Mesenchymal stem cell (in vitro differentiated cells and primary cell): Measurements from ENCODE around the gene SPRY1.

ENCODE experiments used
- DNase-seq: peaks from one replicate; pipeline ENCODE4 v3.0.0-alpha.2; 2013
- H2AFZ ChIP-seq: one replicate; pipeline ENCODE4 v1.6.1; 2013; ENCODE audit warnings: low read depth, mild to moderate bottlenecking, control low read depth, inconsistent platforms, low read length, moderate library complexity
- H2AK5ac ChIP-seq: 2 replicates; pipeline ENCODE4 v1.6.1; 2013; ENCODE audit warnings: low read length, moderate library complexity, mild to moderate bottlenecking, inconsistent platforms; ENCODE audit not compliant: severe bottlenecking
- H2BK120ac ChIP-seq: one replicate; pipeline ENCODE4 v1.6.1; 2013; ENCODE audit warnings: low read depth, mild to moderate bottlenecking, inconsistent platforms, low read length, moderate library complexity
- H2BK12ac ChIP-seq, 2 experiments: one replicate each; pipeline ENCODE4 v1.6.1; 2013; ENCODE audit warnings: inconsistent platforms in 2 of 2, low read length in 2 of 2, mild to moderate bottlenecking in 2 of 2, moderate library complexity in 2 of 2, control low read depth in 1 of 2
- H2BK15ac ChIP-seq: one replicate; pipeline ENCODE4 v1.6.1; 2013; ENCODE audit warnings: mild to moderate bottlenecking, low read depth, inconsistent platforms; ENCODE audit not compliant: poor library complexity, severe bottlenecking
- H2BK5ac ChIP-seq: 2 replicates; pipeline ENCODE4 v1.6.1; 2013; ENCODE audit warnings: low read depth, mild to moderate bottlenecking, low read length, control low read depth, inconsistent platforms; ENCODE audit not compliant: poor library complexity, severe bottlenecking
- H3K14ac ChIP-seq, 2 experiments: one replicate each; pipeline ENCODE4 v1.6.1; 2013; ENCODE audit warnings: inconsistent platforms in 2 of 2, low read length in 2 of 2, control low read depth in 1 of 2, mild to moderate bottlenecking in 1 of 2, moderate library complexity in 1 of 2
- H3K18ac ChIP-seq, 2 experiments: one replicate each; pipeline ENCODE4 v1.6.1; 2013; ENCODE audit warnings: inconsistent platforms in 2 of 2, low read length in 2 of 2, control low read depth in 1 of 2, low read depth in 1 of 2, mild to moderate bottlenecking in 1 of 2
- H3K23ac ChIP-seq, 2 experiments: one replicate each; pipeline ENCODE4 v1.6.1; 2013; ENCODE audit warnings: inconsistent platforms in 2 of 2, low read length in 2 of 2, mild to moderate bottlenecking in 2 of 2, moderate library complexity in 2 of 2, control low read depth in 1 of 2
- H3K27ac ChIP-seq: 2 replicates; pipeline ENCODE4 v1.5.1; 2013; ENCODE audit warnings: mild to moderate bottlenecking, moderate library complexity, low read length, control low read depth, inconsistent platforms; ENCODE audit not compliant: poor library complexity, severe bottlenecking
- H3K27me3 ChIP-seq, 2 experiments: 2 replicates each; pipeline versions ENCODE4 v1.6.1 to v1.7.0; 2013; ENCODE audit warnings: low read length in 2 of 2, mild to moderate bottlenecking in 2 of 2, moderate library complexity in 2 of 2, control low read depth in 1 of 2, inconsistent platforms in 1 of 2; ENCODE audit not compliant: control insufficient read depth in 1 of 2, insufficient read depth in 1 of 2
- H3K36me3 ChIP-seq, 2 experiments: 2 replicates each; pipeline versions ENCODE4 v1.6.1 to v1.7.0; 2013; ENCODE audit warnings: low read length in 2 of 2, control low read depth in 1 of 2, inconsistent platforms in 1 of 2, low read depth in 1 of 2, mild to moderate bottlenecking in 1 of 2; ENCODE audit not compliant: insufficient read depth in 2 of 2, control insufficient read depth in 1 of 2
- H3K4ac ChIP-seq, 2 experiments: one replicate each; pipeline ENCODE4 v1.6.1; 2013; ENCODE audit warnings: inconsistent platforms in 2 of 2, low read length in 2 of 2, mild to moderate bottlenecking in 2 of 2, moderate library complexity in 2 of 2, control low read depth in 1 of 2, low read depth in 1 of 2
- H3K4me1 ChIP-seq: 2 replicates; pipeline ENCODE4 v1.6.1; 2013; ENCODE audit warnings: low read depth, low read length, control low read depth; ENCODE audit not compliant: control insufficient read depth, insufficient read depth
- H3K4me2 ChIP-seq: 2 replicates; pipeline ENCODE4 v1.6.1; 2013; ENCODE audit warnings: low read length, mild to moderate bottlenecking, inconsistent platforms; ENCODE audit not compliant: poor library complexity, severe bottlenecking
- H3K4me3 ChIP-seq, 2 experiments: 2 replicates each; pipeline versions ENCODE4 v1.5.1 to v1.7.0; 2013; ENCODE audit warnings: low read length in 2 of 2, mild to moderate bottlenecking in 2 of 2, control low read depth in 1 of 2, low read depth in 1 of 2; ENCODE audit not compliant: insufficient read depth in 1 of 2
- H3K79me1 ChIP-seq: replicated peaks from 2 replicates; pipeline ENCODE4 v1.6.1; 2013; ENCODE audit warnings: mild to moderate bottlenecking, control low read depth, low read length, inconsistent platforms; ENCODE audit not compliant: poor library complexity, severe bottlenecking
- H3K9ac ChIP-seq: 2 replicates; pipeline ENCODE4 v1.7.0; 2013; ENCODE audit warnings: mild to moderate bottlenecking, low read length, moderate library complexity
- H3K9me3 ChIP-seq: 2 replicates; pipeline ENCODE4 v1.7.0; 2013; ENCODE audit warnings: mild to moderate bottlenecking, low read length; ENCODE audit not compliant: control insufficient read depth
- H4K8ac ChIP-seq: one replicate; pipeline ENCODE4 v1.6.1; 2013; ENCODE audit warnings: inconsistent platforms, mild to moderate bottlenecking, low read length, moderate library complexity
- H4K91ac ChIP-seq: one replicate; pipeline ENCODE4 v1.6.1; 2013; ENCODE audit warnings: mild to moderate bottlenecking, low read length, inconsistent platforms
- WGBS: methylation state at CpG from one replicate; pipeline ENCODE4 v1.1.7; 2013; ENCODE audit warnings: mixed read lengths; 5-methylcytosine and 5-hydroxymethylcytosine counted together

Gene SPRY1

DNA sequence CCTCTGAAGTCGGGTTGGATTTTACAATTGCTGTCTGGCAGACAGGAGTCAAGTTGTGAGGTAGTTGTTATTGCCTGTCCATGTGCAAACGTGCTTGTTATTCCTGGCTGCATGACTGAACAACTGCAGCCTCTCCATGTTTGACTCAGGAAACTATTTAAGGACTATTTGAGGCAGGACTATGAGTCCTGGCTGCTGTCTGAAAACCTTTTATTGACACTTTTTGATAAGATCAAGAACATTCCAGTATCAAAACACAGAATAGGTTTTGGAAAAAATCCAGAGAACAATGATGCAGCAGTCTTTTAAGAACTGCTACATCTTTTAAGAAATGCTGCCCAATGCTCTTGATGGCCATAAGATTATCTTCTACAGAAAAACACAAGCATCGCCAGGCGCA, 10.0 kb upstream of the SPRY1 start:
- Histone ChIP-seq H2BK120ac (no peak overlapping the region), H2AK5ac (no peak overlapping the region), H3K18ac (no peak overlapping the region), H3K27me3 (no peaks in the 10 kb centered on the region), H3K9me3 (no peaks in the 10 kb centered on the region), H3K9ac (no peak overlapping the region), H3K27ac (no peak overlapping the region), H3K4me1 (no peaks in the 10 kb centered on the region), H3K36me3 (no peaks in the 10 kb centered on the region), H4K8ac (no peak overlapping the region), H2BK5ac (no peak overlapping the region), H2BK12ac (no peak overlapping the region), H3K4ac (no peak overlapping the region), H3K4me3 (no peak overlapping the region), H3K14ac (no peak overlapping the region), H3K79me1 (no peaks in the 10 kb centered on the region), H2AFZ (no peak overlapping the region), H2BK15ac (no peak overlapping the region), H4K91ac (no peak overlapping the region), H3K4me2 (no peak overlapping the region), H3K23ac (no peak overlapping the region)
- no peak for DNase-seq
- WGBS, result 79% methylated on average over 4 of the region's 4 CpGs

DNA sequence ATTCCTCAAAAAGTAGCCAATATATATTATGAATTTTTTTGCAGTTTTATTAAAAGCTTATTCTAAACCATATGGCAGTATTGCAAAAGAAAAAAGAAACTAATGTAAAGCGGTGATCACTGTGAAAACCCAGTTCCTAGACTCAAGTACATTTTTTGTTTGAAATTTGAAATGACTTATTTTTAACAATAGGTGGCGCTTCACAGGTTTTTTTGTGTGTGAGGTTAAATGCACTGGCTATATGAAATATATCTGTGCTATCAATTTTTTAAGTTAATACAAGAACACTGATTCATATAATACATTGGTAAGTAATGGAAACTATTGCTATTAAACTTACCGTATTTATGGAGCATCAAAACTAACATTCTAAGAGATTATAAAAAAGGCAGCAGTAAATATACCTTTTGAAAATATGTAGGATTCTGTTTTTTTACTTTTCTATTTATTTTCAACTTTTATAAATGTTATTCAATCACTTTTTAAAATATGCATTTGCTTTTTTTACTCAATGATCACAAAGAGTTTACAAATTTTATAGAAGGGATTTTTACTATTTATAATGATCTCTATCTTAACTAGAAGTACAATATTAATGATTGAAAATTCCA, 5.6 kb upstream of the SPRY1 start:
- Histone ChIP-seq H3K79me1 (no peaks in the 10 kb centered on the region), H2BK15ac (no peak overlapping the region), H3K4ac (no peak overlapping the region), H3K27ac (no peak overlapping the region), H4K8ac (no peak overlapping the region), H4K91ac (no peak overlapping the region), H3K4me3 (no peak overlapping the region), H3K4me2 (no peak overlapping the region), H2AK5ac (no peak overlapping the region), H3K9me3 (no peaks in the 10 kb centered on the region), H3K18ac (no peak overlapping the region), H3K27me3 (no peaks in the 10 kb centered on the region), H3K4me1 (no peaks in the 10 kb centered on the region), H3K9ac (no peak overlapping the region), H3K23ac (no peak overlapping the region), H2BK5ac (no peak overlapping the region), H2AFZ (no peak overlapping the region), H3K36me3 (no peaks in the 10 kb centered on the region), H2BK120ac (no peak overlapping the region), H3K14ac (no peak overlapping the region), H2BK12ac (no peak overlapping the region)
- no peak for DNase-seq
- WGBS, result no CpG with 5 or more reads among the region's 3 CpGs

DNA sequence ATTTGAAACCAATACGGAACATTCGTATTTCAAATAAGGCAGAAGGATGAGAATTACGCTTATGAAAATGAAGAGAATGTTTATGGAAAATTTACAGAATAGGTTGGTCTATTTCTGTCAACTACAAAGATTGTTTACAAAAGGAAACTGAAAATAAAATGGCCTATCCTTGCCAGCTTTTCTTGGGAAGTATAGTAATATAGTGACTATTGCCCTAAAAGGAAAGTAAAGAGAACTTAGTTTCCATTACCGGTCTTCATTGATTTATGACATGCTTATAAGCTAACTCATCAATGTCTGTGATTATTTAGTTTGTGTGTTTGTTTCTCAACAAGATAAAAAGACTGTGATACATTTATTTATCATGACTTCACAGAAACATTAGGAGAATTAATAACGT, 2.9 kb upstream of the SPRY1 start:
- Histone ChIP-seq H3K27me3 (no peaks in the 10 kb centered on the region), H3K18ac (no peak overlapping the region), H2AFZ (no peak overlapping the region), H3K4ac (no peak overlapping the region), H3K14ac (no peak overlapping the region), H2AK5ac (no peak overlapping the region), H3K36me3 (peaks cover 0 to 7% of the 10 kb centered on the region in 2 experiments), H2BK5ac (no peak overlapping the region), H2BK15ac (no peak overlapping the region), H2BK12ac (no peak overlapping the region), H4K91ac (no peak overlapping the region), H3K23ac (no peak overlapping the region), H4K8ac (no peak overlapping the region), H3K9me3 (no peaks in the 10 kb centered on the region), H3K9ac (peak overlapping the region; percentile 11), H3K4me2 (no peak overlapping the region), H3K4me1 (peaks cover 2% of the 10 kb centered on the region), H2BK120ac (no peak overlapping the region), H3K4me3 (no peak overlapping the region), H3K27ac (no peak overlapping the region), H3K79me1 (no peaks in the 10 kb centered on the region)
- peak; percentile 67 for DNase-seq
- WGBS, result 96% methylated on average over 3 of the region's 5 CpGs

DNA sequence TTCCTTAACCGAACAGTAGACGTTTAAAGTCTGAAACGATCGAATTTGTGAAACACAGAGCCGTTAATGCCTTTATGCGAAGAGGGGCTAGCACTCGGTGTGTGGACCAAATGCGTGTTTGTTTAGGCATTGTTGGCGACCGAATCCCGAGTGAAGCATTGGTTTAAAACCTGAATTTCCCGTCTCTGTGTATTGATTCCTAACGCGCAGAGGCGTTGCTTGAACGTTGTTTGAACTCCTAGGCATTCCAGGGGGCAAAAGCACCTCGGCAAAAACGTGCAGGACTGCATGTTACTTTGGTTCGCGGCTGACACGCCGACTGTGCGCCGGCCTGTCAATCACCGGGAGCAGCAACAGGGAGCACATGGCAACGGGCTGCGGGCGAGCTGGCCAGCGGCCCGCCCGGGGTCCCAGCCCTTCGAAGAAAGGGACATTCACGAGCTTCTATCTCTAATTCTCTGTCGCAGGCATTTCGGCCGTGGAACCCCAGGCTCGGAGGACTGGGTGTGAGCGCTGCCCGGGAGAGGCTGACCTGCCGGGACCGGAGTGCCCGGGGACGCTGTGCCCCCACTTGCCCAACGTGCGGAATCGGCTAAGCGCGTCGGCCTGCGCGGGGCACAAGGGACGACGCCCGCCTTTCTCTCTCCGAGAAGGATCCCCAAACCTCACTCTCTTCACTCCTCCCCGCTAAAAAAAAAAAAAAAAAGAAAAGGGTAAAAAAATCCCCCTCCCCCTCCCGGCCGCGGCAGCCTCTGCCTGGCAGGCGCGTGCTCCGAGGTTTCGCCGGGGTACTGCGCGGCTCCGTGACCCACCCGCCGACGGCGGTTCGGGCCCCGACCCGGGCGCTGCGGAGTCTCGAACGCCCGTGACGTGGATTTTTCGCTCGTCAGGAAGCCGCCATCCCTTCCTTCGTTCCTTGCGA, 810 bp downstream of the SPRY1 start:
- peak overlapping the region; percentile 75 for H2BK120ac ChIP-seq

More for the DNA sequence above, 810 bp downstream of the SPRY1 start:
- peak overlapping the region; percentile 87 for H2BK5ac ChIP-seq
- H3K9me3 ChIP-seq, result no peaks in the 10 kb centered on the region
- H2AK5ac ChIP-seq, result no peak overlapping the region
- H4K91ac ChIP-seq, result peak overlapping the region; percentile 94
- H2AFZ ChIP-seq, result no peak overlapping the region
- H3K18ac ChIP-seq, result peak overlapping the region; percentile 93 to 99
- peaks cover 6% of the 10 kb centered on the region for H3K4me1 ChIP-seq
- peak overlapping the region; percentile 83 for H4K8ac ChIP-seq
- H3K27ac ChIP-seq, result peak overlapping the region; percentile 90
- H3K79me1 ChIP-seq, result no peaks in the 10 kb centered on the region
- peak; percentile 72 for DNase-seq
- peak overlapping the region; percentile 97 to 98 for H3K4ac ChIP-seq
- H3K4me2 ChIP-seq, result peak overlapping the region; percentile 94
- H2BK12ac ChIP-seq, result peak overlapping the region in 1 of 2 experiments; percentile 51
- peaks cover 9 to 14% of the 10 kb centered on the region in 2 experiments for H3K36me3 ChIP-seq
- under 1% methylated on average over 84 of the region's 85 CpGs for WGBS
- peak overlapping the region; percentile 74 to 92 for H3K4me3 ChIP-seq
- peak overlapping the region; percentile 84 for H2BK15ac ChIP-seq
- peak overlapping the region; percentile 93 for H3K9ac ChIP-seq
- H3K14ac ChIP-seq, result peak overlapping the region; percentile 41 to 99
- peak overlapping the region in 1 of 2 experiments; percentile 87 for H3K23ac ChIP-seq
- H3K27me3 ChIP-seq, result no peaks in the 10 kb centered on the region
